Measurements from ENCODE around the gene CCDC88B.

The CCDC88B gene

DNA sequence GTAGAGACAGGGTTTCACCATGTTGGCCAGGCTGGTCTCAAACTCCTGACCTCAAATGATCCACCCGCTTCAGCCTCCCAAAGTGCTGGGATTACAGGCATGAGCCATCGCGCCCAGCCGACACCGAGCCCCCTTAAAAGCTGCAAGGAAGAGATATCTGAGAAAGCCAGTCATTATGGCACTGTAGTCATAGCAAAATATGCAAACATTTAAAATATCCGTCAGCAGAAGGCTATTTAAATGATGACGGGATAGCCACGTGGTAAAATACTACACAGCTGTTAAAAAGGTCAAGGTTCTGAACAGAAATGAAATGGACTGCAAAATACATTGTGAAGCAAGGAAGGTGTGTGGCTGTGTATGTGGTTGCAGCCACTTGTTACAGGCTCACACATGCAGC, 6.4 kb upstream of the CCDC88B start:
- Histone ChIP-seq H3K4me3 (ENCODE audit: low read depth, low read length) (no peak overlapping the region), H3K36me3 (ENCODE audit: control insufficient read depth in 2 of 2, insufficient read depth in 1 of 2, low read length in 2 of 2) (no peaks in the 10 kb centered on the region), H3K4me1 (ENCODE audit: control insufficient read depth, insufficient read depth, low read length) (no peaks in the 10 kb centered on the region), H3K27ac (ENCODE audit: extremely low read depth, low read depth, low read length) (no peak overlapping the region), H3K9me3 (ENCODE audit: control insufficient read depth, insufficient read depth, low read depth, low read length) (no peaks in the 10 kb centered on the region)
- POLR2A ChIA-PET, result interaction anchor here (0.6 to 2.3 kb wide), 3 partner anchors 9 to 43 kb away, joined by 3 to 7 read pairs (median 4); partner anchors contain the start of genes PRDX5 and TRMT112
- peak; percentile 83 for TF ChIP-seq ZNF146 (tag by site-specific recombination; IDR thresholded peaks at IDR 0.05)
- TF ChIP-seq BCL11A (tag by site-specific recombination; IDR thresholded peaks at IDR 0.05; ENCODE audit: low read depth), result no peak
- TF ChIP-seq, protein P1, sequence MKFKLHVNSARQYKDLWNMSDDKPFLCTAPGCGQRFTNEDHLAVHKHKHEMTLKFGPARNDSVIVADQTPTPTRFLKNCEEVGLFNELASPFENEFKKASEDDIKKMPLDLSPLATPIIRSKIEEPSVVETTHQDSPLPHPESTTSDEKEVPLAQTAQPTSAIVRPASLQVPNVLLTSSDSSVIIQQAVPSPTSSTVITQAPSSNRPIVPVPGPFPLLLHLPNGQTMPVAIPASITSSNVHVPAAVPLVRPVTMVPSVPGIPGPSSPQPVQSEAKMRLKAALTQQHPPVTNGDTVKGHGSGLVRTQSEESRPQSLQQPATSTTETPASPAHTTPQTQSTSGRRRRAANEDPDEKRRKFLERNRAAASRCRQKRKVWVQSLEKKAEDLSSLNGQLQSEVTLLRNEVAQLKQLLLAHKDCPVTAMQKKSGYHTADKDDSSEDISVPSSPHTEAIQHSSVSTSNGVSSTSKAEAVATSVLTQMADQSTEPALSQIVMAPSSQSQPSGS (tag by site-specific recombination; IDR thresholded peaks at IDR 0.05; ENCODE audit: low read depth), result no peak
- TF ChIP-seq, protein P2, sequence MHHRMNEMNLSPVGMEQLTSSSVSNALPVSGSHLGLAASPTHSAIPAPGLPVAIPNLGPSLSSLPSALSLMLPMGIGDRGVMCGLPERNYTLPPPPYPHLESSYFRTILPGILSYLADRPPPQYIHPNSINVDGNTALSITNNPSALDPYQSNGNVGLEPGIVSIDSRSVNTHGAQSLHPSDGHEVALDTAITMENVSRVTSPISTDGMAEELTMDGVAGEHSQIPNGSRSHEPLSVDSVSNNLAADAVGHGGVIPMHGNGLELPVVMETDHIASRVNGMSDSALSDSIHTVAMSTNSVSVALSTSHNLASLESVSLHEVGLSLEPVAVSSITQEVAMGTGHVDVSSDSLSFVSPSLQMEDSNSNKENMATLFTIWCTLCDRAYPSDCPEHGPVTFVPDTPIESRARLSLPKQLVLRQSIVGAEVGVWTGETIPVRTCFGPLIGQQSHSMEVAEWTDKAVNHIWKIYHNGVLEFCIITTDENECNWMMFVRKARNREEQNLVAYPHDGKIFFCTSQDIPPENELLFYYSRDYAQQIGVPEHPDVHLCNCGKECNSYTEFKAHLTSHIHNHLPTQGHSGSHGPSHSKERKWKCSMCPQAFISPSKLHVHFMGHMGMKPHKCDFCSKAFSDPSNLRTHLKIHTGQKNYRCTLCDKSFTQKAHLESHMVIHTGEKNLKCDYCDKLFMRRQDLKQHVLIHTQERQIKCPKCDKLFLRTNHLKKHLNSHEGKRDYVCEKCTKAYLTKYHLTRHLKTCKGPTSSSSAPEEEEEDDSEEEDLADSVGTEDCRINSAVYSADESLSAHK (tag by site-specific recombination; IDR thresholded peaks at IDR 0.05), result no peak
- CTCF ChIA-PET, result interaction anchor here (0.6 to 9.6 kb wide), 6 partner anchors 16 to 119 kb away, joined by 3 to 81 read pairs (median 6); partner anchors contain the start of genes ESRRA, PRDX5, RPS6KA4 and TRMT112

DNA sequence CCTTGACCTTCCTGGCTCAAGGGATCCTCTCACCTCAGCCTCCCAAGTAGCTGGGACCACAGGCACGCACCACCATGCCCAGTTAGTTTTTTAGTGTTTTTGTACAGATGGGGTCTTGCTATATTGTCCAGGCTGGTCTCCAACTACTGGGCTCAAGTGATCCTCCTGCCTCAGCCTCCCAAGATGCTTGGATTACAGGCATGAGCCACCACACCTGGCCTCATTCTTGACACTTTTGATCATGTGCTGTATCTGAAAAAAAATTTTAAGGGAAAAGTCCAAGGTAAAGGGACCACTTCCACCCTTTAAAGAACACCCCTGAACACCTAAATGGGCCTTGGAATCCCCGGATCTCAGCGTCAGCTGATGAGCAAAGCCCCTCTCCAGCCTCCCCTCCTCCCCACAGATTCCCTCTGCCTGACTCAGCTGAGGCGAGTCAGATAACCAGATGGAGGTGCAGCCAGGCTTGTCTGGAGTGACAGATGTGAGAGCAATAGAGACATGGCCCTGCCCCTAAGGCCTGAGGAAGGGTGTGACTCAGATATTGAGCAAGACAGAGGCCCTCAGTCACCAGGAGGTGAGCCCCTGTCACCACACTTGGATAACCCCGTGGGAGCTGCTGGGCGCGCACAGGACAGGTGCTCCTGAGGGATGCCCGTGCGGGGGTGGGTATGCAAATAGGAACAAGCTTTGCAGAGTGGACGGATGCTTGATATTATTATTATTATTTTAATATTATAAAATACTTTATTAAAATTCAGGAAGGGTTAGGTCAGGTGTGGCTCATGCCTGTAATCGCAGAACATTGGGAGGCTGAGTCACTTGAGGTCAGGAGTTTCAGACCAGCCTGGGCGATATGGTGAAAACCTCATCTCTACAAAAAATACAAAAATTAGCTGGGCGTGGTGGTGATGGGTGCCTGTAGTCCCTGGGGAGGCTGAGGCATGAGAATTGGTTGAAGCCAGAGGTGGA, 5.0 kb upstream of the CCDC88B start:
- H3K9me3 ChIP-seq (ENCODE audit: control insufficient read depth, insufficient read depth, low read depth, low read length), result no peaks in the 10 kb centered on the region
- ChIA-PET POLR2A (interaction anchor here (0.7 to 3.0 kb wide), 4 partner anchors 15 to 30 kb away, joined by 5 to 20 read pairs (median 7); partner anchors contain the start of genes ESRRA, PRDX5 and TRMT112), CTCF (interaction anchor here (1.0 to 9.6 kb wide), 4 partner anchors 11 to 21 kb away, joined by 3 to 81 read pairs (median 6); partner anchors contain the start of genes PRDX5, RPS6KA4 and TRMT112)
- H3K36me3 ChIP-seq (ENCODE audit: control insufficient read depth in 2 of 2, insufficient read depth in 1 of 2, low read length in 2 of 2), result no peaks in the 10 kb centered on the region
- no peak overlapping the region for H3K27ac ChIP-seq (ENCODE audit: extremely low read depth, low read depth, low read length)
- no peak overlapping the region for H3K4me3 ChIP-seq (ENCODE audit: low read depth, low read length)
- no peaks in the 10 kb centered on the region for H3K4me1 ChIP-seq (ENCODE audit: control insufficient read depth, insufficient read depth, low read length)
- no peak for TF ChIP-seq ZNF174 (tag by site-specific recombination; IDR thresholded peaks at IDR 0.05)
- TF ChIP-seq ZNF366 (tag by site-specific recombination; conservative IDR thresholded peaks at IDR 0.05), result peak; percentile 86
- no peak for TF ChIP-seq ZNF354C (tag by site-specific recombination; IDR thresholded peaks at IDR 0.05; ENCODE audit: borderline replicate concordance, low read depth)
- TF ChIP-seq, protein P3, sequence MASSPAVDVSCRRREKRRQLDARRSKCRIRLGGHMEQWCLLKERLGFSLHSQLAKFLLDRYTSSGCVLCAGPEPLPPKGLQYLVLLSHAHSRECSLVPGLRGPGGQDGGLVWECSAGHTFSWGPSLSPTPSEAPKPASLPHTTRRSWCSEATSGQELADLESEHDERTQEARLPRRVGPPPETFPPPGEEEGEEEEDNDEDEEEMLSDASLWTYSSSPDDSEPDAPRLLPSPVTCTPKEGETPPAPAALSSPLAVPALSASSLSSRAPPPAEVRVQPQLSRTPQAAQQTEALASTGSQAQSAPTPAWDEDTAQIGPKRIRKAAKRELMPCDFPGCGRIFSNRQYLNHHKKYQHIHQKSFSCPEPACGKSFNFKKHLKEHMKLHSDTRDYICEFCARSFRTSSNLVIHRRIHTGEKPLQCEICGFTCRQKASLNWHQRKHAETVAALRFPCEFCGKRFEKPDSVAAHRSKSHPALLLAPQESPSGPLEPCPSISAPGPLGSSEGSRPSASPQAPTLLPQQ (tag by site-specific recombination; IDR thresholded peaks at IDR 0.05), result no peak
- TF ChIP-seq, protein P4, sequence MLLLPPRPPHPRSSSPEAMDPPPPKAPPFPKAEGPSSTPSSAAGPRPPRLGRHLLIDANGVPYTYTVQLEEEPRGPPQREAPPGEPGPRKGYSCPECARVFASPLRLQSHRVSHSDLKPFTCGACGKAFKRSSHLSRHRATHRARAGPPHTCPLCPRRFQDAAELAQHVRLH (tag by site-specific recombination; IDR thresholded peaks at IDR 0.05), result no peak
- TF ChIP-seq, protein P1 (tag by site-specific recombination; IDR thresholded peaks at IDR 0.05; ENCODE audit: low read depth), result no peak
- TF ChIP-seq ZNF768 (tag by site-specific recombination; IDR thresholded peaks at IDR 0.05), result no peak
- no peak for TF ChIP-seq ZNF785 (tag by site-specific recombination; IDR thresholded peaks at IDR 0.05)
- TF ChIP-seq ZNF747 (tag by site-specific recombination; IDR thresholded peaks at IDR 0.05), result no peak
- peak; percentile 72 for TF ChIP-seq GLIS2 (tag by site-specific recombination; IDR thresholded peaks at IDR 0.05)
- no peak for TF ChIP-seq GLI2 (tag by site-specific recombination; IDR thresholded peaks at IDR 0.05; ENCODE audit: borderline replicate concordance, low read depth)
- no peak for TF ChIP-seq ZNF19 (tag by site-specific recombination; IDR thresholded peaks at IDR 0.05; ENCODE audit: low read depth)
- no peak for TF ChIP-seq ZBTB21 (tag by site-specific recombination; IDR thresholded peaks at IDR 0.05)
- TF ChIP-seq ZNF202 (tag by site-specific recombination; IDR thresholded peaks at IDR 0.05; ENCODE audit: borderline replicate concordance), result no peak
- TF ChIP-seq, protein P5, sequence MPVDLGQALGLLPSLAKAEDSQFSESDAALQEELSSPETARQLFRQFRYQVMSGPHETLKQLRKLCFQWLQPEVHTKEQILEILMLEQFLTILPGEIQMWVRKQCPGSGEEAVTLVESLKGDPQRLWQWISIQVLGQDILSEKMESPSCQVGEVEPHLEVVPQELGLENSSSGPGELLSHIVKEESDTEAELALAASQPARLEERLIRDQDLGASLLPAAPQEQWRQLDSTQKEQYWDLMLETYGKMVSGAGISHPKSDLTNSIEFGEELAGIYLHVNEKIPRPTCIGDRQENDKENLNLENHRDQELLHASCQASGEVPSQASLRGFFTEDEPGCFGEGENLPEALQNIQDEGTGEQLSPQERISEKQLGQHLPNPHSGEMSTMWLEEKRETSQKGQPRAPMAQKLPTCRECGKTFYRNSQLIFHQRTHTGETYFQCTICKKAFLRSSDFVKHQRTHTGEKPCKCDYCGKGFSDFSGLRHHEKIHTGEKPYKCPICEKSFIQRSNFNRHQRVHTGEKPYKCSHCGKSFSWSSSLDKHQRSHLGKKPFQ (tag by site-specific recombination; IDR thresholded peaks at IDR 0.05), result no peak
- TF ChIP-seq, protein P6, sequence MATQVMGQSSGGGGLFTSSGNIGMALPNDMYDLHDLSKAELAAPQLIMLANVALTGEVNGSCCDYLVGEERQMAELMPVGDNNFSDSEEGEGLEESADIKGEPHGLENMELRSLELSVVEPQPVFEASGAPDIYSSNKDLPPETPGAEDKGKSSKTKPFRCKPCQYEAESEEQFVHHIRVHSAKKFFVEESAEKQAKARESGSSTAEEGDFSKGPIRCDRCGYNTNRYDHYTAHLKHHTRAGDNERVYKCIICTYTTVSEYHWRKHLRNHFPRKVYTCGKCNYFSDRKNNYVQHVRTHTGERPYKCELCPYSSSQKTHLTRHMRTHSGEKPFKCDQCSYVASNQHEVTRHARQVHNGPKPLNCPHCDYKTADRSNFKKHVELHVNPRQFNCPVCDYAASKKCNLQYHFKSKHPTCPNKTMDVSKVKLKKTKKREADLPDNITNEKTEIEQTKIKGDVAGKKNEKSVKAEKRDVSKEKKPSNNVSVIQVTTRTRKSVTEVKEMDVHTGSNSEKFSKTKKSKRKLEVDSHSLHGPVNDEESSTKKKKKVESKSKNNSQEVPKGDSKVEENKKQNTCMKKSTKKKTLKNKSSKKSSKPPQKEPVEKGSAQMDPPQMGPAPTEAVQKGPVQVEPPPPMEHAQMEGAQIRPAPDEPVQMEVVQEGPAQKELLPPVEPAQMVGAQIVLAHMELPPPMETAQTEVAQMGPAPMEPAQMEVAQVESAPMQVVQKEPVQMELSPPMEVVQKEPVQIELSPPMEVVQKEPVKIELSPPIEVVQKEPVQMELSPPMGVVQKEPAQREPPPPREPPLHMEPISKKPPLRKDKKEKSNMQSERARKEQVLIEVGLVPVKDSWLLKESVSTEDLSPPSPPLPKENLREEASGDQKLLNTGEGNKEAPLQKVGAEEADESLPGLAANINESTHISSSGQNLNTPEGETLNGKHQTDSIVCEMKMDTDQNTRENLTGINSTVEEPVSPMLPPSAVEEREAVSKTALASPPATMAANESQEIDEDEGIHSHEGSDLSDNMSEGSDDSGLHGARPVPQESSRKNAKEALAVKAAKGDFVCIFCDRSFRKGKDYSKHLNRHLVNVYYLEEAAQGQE (tag by site-specific recombination; IDR thresholded peaks at IDR 0.05), result no peak
